Sigmoid colon (tissue), 3 donors: ENCODE measurements around the gene CAMK1G.

Experiments used
- CTCF ChIP-seq, 4 experiments: fragments of 450-650 bp in 3 of 4; fragments of 200-600 bp in 1 of 4; IDR thresholded peaks; one replicate each; pipeline ENCODE4 v1.5.1; 2016 to 2019; ENCODE audit warnings: antibody characterized with exemption in 4 of 4, mild to moderate bottlenecking in 3 of 4, moderate library complexity in 2 of 4
- POLR2A ChIP-seq, 2 donors: fragments of 450-650 bp; IDR thresholded peaks; one replicate each; pipeline ENCODE4 v1.6.1; 2016; ENCODE audit warnings: antibody characterized with exemption in 2 of 2, mild to moderate bottlenecking in 2 of 2, moderate library complexity in 2 of 2

GRCh38 chr1:209593747-209594146 lies 10.2 kb downstream of the CAMK1G start:
- TF ChIP-seq CTCF (IDR thresholded peaks at IDR 0.05) (no peak), POLR2A (IDR thresholded peaks at IDR 0.05) (no peak)
